ENCODE data around the gene GLIS2.

GLIS2 gene

GRCh38 chr16:4317532-4318450 lies 1.9 kb downstream of the GLIS2 start (continued):
- TF ChIP-seq ZNF221 (tag by site-specific recombination; IDR thresholded peaks at IDR 0.05; ENCODE audit: borderline replicate concordance) (no peak), ZNF37A (tag by site-specific recombination; IDR thresholded peaks at IDR 0.05) (no peak), OSR2 (tag by site-specific recombination; IDR thresholded peaks at IDR 0.05) (no peak), ZNF530 (tag by site-specific recombination; IDR thresholded peaks at IDR 0.05; ENCODE audit: low read depth) (no peak), ZNF677 (tag by site-specific recombination; IDR thresholded peaks at IDR 0.05) (no peak), SP3 (tag by site-specific recombination; IDR thresholded peaks at IDR 0.05) (peak; percentile 17; the same call in 1 of the 2 replicates), ZNF571 (tag by site-specific recombination; IDR thresholded peaks at IDR 0.05) (no peak), ZNF140 (tag by site-specific recombination; IDR thresholded peaks at IDR 0.05) (no peak), ZNF10 (tag by site-specific recombination; IDR thresholded peaks at IDR 0.05) (no peak), ZNF837 (tag by site-specific recombination; IDR thresholded peaks at IDR 0.05) (no peak), GFI1B (tag by site-specific recombination; IDR thresholded peaks at IDR 0.05) (no peak), ZNF514 (tag by site-specific recombination; IDR thresholded peaks at IDR 0.05) (no peak), ZNF404 (tag by site-specific recombination; IDR thresholded peaks at IDR 0.05) (no peak), ZXDB (tag by site-specific recombination; IDR thresholded peaks at IDR 0.05) (no peak), ATF2 (tag by site-specific recombination; IDR thresholded peaks at IDR 0.05; ENCODE audit: low read depth) (no peak), GLIS1 (tag by site-specific recombination; IDR thresholded peaks at IDR 0.05) (peak; percentile 32; the same call in 1 of the 2 replicates), KLF10 (tag by site-specific recombination; IDR thresholded peaks at IDR 0.05) (no peak), ZSCAN16 (tag by site-specific recombination; IDR thresholded peaks at IDR 0.05) (no peak), HOXA7 (CRISPR knock-in tag; IDR thresholded peaks at IDR 0.05; ENCODE audit: borderline replicate concordance) (no peak), HIC1 (tag by site-specific recombination; IDR thresholded peaks at IDR 0.05) (no peak), PATZ1 (tag by site-specific recombination; IDR thresholded peaks at IDR 0.05) (0 out of 2 replicates have a peak, but pooled peaks have one; percentile 14), ZNF768 (tag by site-specific recombination; IDR thresholded peaks at IDR 0.05) (no peak), ZNF26 (tag by site-specific recombination; IDR thresholded peaks at IDR 0.05) (no peak), ZIC2 (tag by site-specific recombination; IDR thresholded peaks at IDR 0.05) (0 out of 2 replicates have a peak, but pooled peaks have one; percentile 16), BCL11A (tag by site-specific recombination; IDR thresholded peaks at IDR 0.05; ENCODE audit: low read depth) (peak; percentile 64), PRDM1 (tag by site-specific recombination; IDR thresholded peaks at IDR 0.05) (no peak), GLI2 (tag by site-specific recombination; IDR thresholded peaks at IDR 0.05; ENCODE audit: borderline replicate concordance, low read depth) (no peak), ZBTB26 (tag by site-specific recombination; optimal IDR thresholded peaks at IDR 0.05) (no peak)
